Testis (tissue), 2 donors: Measurements from ENCODE around the gene THADA.

Experiments used
- CTCF ChIP-seq, 3 experiments: fragments of 450-650 bp in 2 of 3; fragments of 200-600 bp in 1 of 3; sonication (generic) in 1 of 3; IDR thresholded peaks; one replicate each; pipeline ENCODE4 v1.5.1; 2016 to 2019; ENCODE audit warnings: antibody characterized with exemption in 3 of 3, mild to moderate bottlenecking in 2 of 3, moderate library complexity in 1 of 3
- POLR2A ChIP-seq: fragments of 450-650 bp; IDR thresholded peaks from one replicate; pipeline ENCODE4 v1.6.1; 2017; ENCODE audit warnings: antibody characterized with exemption, mild to moderate bottlenecking, moderate library complexity

GRCh38 chr2:43258547-43259156 is 337.2 kb downstream of the THADA start:
- TF ChIP-seq CTCF (IDR thresholded peaks at IDR 0.05): no peak
- no peak for TF ChIP-seq POLR2A
